ENCODE measurements around the gene TMEM92.
"Not testable (repeated sequence)": the region's sequence is repeated elsewhere in the genome, so short reads cannot be mapped to it uniquely, and the experiment has no call there.

TMEM92 gene

DNA sequence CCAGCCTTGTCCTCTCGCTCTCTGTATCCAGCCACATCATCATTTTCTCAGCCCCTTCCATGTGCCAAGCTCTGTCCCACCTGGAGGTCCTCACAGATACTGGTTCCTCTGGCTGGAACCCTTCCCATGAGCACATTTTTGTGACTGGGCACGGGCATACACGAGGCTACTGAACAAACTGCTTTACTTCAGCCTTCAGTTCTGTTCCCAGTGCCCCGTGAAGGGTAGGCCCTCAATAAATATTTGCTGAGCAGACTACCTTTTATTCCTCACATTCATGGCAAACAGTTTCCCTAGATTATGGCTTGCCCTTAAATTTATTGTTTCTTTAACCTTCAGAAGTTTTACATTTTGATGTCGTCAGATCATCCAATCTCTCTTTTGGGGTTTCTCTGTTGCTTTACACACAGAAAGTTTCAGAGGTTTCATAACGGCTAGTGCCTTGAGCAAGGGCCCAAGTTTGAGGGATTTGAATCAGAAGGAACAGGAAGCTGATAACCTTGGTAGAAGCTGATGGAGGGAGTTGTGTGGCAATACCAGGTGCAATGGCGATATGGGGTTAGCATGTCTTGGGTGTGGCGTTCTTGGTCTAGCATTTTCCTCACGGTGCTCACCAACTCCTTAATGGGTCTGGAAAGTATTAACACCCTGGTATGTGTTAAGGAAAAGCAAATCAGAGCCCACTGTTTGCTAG is 27.8 kb downstream of the TMEM92 start:
- no peak for DNase-seq

DNA sequence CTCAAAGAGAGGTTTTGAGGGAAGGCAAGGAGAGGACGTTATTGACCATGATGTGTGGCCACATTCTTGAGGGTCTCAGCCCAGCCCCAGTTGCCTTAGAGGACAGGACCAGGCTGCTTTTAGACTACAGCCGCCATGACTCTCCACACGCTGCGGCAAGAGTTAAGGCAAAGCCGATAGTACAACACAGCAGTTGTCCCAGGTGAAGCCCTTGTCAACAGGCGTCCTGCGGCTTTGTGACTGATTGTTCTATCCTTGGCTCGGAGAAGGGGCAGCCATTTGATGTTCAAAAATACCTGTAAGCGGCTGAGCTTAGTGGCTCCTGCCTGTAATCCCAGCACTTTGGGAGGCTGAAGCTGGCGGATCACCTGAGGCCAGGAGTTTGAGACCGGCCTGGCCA is 28.8 kb downstream of the TMEM92 start:
- DNase-seq, result no peak

DNA sequence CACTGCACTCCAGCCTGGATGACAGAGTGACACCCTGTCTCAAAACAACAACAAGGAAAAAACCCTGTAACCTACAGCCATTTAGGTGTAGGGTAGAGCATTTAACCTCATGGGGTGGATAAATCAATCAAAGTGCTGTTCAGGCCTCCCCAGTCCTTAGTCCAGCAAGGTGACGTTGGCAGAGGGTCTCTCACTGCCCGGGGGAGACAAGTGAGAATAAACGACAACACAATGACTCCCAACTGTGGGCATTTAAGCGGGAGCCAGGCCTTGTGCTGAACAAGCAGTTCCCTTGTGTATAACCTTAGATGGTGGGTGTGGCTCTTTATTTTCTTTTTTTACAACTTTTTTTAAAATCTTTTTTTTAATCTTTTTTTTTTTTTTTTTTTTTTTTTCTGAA is 29.3 kb downstream of the TMEM92 start:
- DNase-seq, result no peak

DNA sequence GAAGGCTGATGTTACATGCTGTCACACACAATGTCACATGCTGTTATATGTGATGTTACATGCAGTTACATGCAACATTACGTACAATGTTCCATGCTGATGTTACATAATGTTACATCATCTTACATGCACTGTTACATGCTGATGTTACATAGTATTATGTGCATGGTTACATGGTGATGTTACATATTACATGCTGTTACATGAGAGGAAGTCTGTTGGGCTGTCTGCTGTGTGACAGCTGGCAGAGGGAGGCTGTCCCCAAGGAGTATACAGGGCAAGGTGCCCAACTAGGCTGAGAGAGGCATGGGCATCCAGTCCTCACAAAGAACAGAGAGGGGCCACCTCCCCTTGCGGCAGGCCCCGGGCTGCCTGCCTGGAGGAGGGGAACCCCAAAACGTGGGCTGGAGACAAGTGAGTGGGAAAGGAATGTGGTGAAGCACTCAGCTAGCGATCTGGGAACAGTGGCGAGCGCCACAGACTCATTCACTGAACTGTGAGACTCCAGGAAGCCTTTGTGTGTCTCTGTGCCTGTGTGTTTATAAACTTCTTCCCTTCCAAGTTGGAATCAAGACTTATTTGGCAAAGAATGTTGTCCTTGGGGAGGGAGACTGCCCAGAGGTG is 30.6 kb downstream of the TMEM92 start:
- DNase-seq, result no peak

DNA sequence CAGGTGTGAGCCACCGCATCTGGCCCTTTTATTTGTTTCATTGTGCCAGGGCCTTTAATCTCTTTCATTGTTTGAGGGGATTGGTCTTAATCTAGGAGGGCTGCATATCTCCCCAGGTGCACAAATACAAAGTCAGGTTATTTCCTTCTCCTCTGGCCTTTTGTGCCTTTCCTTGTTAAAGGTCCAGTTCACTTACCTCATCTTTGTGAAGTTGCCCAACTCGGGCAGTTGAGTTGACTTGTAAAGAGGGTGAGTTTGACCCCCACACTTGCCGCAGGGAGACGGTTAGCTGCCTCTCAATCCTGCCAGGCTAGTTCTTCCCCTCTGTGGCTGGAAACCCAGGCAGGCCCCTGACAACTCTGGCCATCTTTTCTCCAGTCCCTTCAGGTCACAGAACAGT is 33.4 kb downstream of the TMEM92 start:
- DNase-seq, result no peak

DNA sequence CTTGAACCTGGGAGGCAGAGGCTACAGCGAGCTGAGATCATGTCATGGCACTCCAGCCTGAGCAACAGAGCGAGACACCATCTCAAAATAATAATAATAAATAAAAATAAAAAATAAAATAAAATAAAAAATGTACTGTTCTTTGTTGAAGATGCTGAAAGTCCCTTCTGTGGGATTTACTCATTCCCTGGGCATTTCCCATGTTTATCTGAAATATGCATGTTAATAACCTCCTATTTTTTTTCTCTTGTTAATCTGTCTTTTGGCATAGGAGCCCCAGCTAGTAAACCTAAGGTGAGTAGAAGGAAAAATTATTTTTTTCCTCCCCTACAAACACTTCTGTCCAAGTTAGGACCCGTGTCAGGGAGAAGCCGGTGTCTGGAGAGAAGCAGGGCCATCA is 34.4 kb downstream of the TMEM92 start:
- no peak for DNase-seq

DNA sequence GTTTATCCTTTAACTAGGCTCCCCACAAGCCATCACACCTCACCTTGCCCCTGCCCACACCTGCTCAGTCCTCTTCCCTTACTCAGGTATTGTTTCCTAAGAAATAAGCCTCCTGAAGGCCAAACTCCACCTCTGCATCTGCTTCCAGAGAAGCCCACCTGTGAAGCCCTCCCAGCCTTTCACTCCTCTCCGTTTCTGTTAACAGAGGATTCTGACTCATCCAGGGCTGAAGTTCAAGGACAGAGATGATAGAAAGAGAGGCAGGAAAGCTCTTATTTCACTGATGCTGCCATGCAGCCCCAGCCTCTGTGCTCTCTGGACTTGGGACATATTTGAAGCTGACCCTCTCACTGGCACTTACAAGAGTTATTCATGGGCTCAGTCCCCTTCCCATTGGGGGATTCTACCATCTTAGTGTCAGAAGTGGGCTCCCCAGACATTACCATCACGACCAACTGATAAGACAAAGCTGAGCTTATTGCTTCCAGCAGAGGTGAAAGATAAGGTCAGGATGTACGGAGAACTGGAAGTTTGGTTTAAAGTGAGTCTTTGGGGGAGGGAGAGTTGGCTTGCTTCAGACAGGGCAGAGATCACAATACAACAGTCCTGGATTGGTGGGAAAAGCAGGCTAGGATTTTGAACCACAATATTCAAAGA is 36.3 kb downstream of the TMEM92 start:
- no peak for DNase-seq

DNA sequence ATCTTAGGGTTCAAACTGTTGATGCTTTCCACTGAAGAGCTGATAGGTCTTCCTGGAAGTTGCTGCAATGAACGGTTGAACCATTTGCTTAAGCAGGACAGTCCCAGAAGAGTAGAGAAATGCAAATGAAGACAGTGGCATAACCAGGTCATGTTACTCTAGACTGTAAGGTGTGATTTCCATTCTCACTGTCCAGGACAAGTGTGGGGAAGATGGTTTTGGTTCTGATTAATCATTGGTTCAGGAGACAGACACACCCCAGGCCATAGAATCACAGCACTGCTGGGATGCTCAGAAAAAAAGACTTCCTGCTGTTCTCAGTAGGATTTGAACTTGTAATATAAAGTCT is 36.8 kb downstream of the TMEM92 start:
- DNase-seq, result no peak

DNA sequence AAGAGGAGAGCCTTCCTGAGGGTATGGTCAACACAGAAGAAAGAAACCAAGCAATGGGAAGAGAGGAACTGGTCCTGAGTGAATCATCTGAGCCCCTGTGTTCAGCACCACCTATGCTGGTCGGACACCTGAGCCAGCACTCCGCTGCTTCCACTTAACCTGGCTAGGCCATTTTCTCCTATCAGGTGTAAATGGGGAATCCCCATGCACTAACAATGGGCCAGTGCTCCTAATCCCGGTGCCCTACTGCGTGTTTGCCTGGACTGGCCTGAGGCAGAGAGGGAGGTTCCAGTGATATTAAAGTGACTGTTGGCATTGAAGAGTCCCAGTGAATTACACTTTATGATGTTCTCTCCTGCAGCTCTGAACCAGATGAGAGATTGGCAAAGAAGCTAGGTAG is 37.2 kb downstream of the TMEM92 start:
- no peak for DNase-seq

DNA sequence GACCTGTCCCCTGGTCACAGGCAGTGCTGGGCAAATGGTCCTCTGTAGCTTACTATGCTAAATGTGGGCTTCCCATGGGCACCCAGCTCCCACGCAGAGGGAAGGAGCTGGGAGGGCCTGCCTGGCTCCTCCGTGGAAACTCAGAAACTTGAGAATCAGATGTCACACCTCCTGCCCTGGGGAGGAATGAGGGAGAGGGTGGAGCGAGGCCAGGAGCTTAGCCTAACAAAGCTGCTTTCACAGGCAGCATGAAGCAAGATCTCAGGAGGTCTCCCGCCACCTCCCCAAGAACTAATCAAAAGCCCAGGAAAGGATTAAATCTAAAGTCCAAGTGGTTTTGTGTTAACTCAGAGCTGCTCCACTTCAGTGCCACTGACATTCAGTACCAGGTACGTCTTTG is 38.0 kb downstream of the TMEM92 start:
- DNase-seq, result no peak

DNA sequence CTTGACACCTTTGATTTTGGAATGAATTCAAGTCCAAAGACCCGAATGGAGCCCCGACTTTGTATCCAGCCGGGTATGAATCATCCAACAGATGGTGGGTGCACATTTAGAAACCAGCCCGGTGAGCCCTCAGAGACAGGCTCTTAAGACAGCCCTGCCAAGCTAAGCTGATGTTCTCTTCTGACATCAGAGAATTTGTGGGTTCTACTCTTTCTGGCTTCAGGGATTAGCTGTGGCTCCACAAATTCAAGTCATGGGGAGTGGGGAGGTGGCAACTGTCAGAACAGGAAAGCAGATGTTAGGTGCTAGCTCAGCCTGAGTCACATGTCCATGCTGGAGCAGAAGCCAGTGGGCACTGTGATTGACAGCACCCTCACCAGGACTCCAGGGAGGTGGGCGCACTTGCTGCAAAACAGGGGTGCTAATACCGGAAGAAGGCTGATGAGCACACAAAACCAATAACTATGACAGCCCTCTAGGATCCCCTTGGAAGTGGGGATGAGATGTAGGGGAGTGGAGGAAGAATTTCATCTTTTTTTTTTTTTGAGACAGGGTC is 40.3 kb downstream of the TMEM92 start:
- DNase-seq, result no peak

DNA sequence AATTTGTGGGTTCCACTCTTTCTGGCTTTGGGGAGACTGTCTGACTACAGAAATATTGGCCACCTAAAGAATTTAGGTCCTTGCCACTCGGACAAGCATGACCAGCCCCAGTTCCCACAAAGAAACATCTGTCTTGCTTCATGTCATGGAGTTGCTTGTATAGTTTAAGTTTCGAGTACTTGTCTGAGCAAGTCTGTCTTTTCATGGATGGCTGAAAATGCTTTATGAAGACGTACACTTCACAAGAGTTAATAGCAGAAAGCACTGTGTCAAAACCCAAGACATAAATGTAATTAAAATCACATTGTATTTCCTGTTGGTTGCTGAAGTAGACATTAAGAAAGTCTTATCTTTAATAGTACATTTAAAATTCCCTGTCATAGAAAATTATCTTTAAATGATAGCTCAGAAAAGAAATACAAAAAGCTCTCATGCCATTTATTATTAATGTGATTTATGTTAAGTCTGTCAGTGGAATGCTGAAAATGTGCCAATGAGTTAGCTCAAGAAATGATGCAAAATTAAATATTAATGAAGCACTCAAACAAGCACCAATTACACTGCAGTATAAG is 41.8 kb downstream of the TMEM92 start:
- no peak for DNase-seq

DNA sequence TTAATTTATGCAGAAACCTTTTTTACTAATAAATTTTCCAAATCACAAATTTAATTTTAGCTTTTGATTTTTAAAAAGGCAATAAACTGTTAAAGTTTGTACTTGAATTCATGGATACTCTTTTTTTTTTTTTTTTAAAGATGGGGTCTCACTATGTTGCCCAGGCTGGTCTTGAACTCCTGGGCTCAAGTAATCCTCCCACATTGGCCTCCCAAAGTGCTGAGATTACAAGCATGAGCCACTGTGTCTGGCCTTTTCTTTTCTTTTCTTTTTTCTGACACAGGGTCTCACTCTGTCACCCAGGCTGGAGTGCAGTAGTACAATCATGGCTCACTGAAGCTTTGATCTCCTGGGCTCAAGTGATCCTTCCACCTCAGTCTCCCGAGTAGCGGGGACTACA is 42.4 kb downstream of the TMEM92 start:
- not testable (repeated sequence) for DNase-seq

DNA sequence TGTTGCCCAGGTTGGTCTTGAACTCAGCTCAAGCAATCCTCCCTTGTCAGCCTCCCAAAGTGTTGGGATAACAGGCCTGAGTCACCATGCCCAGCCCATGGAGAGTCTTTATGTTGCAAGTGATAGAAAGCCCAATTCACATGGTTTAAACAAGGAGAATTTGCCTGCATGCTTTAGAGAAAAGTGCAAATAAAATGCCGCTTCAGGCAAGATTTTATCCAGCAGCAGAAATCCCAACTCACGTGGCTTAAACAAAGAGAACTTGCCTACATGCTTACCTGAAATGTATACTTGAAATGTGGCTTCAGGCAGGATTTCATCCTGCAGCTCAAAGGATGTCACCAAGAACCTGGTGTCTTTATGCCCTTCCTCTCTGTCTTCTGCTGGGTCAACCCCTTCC is 42.9 kb downstream of the TMEM92 start:
- DNase-seq, result no peak

DNA sequence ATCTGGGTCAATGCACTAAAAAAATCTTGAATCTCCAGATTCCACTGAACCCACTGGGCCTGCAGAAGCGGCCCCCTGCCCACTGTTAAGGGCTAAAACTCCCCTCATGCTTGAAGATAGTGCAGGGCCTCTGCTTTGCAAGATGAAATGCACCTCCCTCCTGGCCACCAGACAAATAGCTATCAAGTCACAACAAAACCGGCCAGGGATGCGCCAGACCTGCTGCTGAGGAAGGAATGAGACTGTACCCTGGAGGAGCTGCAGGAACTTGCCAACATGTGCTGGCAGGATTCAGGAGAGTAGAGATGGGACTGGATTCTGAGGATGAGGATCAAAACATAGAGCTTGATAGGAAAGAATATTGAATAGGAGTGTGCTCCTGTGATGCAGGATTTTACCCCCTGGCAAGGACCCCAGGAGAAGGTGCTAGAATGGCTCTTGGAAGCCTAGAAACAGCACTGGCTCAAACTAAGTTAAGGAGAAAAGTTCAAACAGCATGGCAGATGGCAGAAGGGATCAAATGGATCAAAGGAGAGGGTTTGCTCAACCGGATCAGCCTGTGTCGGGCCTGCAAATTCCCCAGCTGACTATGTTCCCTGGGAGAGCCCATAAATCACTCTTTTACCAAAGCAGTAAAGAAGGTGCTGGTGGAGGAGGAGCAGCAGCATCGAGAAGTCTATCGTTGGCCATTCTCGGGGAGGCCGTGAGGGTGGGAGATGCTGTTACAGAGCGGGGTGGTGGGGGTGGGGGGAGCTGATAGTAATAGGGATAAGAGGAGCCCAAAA is 44.4 kb downstream of the TMEM92 start:
- DNase-seq, result no peak

DNA sequence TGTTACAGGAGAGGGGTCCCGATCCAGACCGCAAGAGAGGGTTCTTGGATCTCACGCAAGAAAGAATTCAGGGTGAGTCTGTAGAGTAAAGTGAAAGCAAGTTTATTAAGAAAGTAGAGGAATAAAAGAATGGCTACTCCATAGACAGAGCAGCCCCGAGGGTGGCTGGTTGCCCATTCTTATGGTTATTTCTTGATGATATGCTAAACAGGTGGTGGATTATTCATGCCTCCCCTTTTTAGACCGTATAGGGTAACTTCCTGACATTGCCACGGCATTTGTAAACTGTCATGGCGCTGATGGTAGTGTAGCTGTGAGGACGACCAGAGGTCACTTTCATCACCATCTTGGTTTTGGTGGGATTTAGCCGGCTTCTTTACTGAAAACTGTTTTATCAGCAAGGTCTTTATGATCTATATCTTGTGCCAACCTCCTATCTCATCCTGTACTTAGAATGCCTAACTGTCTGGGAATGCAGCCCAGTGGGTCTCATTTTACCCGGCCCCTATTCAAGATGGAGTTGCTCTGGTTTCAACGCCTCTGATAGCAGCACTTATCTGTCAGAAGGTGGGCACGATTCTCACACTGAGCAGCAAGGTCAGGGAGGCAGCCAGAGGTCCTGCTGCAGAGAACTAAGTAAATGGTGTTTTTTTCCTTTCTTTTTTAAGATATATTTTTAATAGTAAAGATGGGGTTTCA is 45.2 kb downstream of the TMEM92 start:
- no peak for DNase-seq

DNA sequence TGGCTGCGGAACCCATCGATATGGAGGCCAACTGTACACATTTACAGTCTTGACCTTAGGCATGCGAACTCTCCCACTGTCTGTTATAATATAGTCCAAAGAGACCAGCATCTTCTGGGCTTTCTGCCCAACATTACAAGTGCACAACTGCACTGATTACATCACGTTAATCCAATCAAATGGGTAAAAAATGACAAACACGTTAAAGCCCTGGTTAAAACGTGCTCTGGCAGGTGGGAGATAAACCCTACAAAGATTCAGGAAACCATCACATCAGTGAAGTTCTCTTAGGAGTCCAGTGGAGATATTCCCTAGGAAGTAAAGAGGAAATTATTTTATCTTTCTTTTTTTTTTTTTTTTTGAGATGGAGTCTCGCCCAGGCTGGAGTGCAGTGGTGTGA is 48.0 kb downstream of the TMEM92 start:
- DNase-seq, result no peak

DNA sequence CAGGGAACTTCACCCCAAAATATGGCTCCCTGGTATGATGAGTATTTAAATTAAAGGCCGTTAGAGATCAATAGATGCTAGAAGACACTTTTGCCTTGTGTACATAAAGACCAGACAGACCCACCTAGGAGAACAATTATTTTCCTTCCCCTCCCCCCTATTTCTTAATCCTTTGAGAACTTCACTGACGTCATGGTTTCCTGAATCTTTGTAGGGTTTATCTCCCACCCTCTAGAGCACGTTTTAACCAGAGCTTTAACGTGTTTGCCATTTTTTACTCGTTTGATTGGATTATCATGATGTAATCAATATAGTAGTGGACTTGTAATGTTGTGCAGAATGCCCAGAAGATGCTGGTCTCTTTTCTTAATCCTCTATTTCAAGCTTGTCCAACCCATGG is 48.8 kb downstream of the TMEM92 start:
- DNase-seq, result no peak

DNA sequence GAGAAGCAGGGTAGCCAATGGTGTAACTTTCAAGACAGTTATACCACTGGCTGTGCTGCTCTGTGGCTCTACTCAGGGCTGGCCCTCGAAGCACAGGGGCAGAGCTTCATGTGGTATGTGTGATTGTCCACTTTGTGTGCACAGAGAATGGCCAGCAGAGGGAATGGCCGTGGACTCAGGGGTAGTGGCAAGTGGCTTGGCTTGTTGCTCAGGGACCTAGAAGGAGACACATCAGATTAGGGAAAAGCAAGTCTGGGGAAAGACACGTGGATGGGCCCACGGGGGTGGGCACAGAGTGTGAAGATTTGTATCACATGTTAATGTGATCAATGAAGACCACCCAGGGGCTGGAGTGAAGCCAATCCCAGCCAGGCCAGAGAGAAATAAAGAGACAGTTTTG is 51.6 kb downstream of the TMEM92 start:
- DNase-seq, result no peak

DNA sequence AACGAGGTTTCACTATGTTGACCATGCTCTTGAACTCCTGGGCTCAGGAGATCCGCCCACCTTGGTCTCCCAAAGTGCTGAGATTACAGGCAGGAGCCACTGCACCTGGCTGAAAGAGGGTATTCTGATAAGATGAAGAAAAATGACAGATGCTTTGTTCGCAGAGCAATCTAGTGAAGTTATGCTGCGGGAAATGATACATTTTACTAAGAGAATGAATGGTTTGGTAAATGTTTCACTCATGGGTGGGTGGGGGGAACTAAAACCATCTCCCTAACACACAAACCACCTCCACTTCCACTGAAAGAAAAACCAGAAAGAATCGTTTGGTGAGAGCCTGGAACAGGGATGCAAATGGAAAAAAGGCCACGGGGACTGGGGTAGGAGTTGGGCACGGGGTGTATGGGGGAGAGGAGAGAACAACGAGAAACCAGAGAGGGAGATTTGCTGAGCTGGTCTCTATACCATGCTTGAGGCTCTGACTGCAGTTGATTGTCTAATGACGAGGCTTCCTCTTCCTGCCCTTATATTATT is 52.6 kb downstream of the TMEM92 start:
- no peak for DNase-seq

DNA sequence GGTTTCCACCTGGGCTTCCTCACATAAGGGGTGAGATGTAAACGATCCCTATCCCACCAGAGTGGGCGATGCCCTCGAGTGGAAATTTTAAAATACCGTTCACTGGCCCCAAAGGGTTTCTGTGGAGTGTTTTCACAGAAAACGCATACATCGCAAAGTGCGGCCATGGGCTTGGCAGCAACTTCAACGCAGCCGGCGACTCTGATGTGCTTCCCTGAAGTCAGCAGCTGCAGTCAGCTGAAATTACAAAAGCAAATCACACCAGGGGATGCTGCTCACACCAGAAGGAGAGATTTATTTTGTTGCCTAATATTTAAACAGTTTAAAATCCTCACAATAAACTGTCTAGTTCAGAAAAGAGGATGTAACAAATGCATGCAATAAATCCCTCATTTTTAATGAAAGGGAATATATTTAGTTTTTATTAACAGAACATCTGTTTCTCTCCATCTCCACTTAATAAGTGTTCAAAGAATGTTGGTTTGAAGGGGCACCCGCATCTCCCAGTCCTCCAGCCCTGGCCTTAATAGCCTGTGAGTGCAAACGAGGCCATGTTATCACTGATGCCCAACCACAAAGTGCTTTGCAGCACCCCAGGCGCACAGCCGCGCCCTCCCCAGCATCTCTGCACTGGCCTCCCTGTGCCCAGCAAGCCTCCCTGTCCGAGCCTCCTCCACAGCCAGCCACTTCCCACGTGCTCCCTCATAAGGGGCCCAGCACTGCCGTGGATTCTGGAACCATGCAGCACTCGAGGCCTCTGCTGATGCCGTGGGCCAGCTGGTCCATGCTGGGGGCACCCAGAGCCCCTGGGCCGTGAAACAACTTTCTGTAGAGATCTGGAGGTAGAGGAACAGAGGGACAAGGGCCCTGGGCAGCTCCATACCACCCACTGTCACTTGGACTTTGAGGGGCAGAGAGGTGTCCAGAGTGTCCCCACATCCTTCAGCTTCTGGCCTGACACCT is 54.4 kb downstream of the TMEM92 start:
- DNase-seq, result no peak

Measured in inflammatory macrophage treated with lipopolysaccharide for 4 hours (primary cell).